Gastrocnemius medialis (tissue), 4 donors: ENCODE results near the gene OMP.

Experiments used
- CTCF ChIP-seq, 5 experiments: fragments of 450-650 bp in 3 of 5; fragments of 200-600 bp in 2 of 5; sonication (generic) in 2 of 5; IDR thresholded peaks in 4 of 5; conservative IDR thresholded peaks in 1 of 5; 1 replicate in 4 of 5; 2 replicates in 1 of 5; pipeline ENCODE4 v1.5.1; 2016 to 2019; ENCODE audit warnings: antibody characterized with exemption in 5 of 5, mild to moderate bottlenecking in 3 of 5, moderate library complexity in 3 of 5
- POLR2A ChIP-seq, 2 donors: fragments of 450-650 bp; IDR thresholded peaks; one replicate each; pipeline ENCODE4 v1.6.1; 2017; ENCODE audit warnings: antibody characterized with exemption in 2 of 2, mild to moderate bottlenecking in 2 of 2, moderate library complexity in 2 of 2

GRCh38 chr11:77069969-77070582, 32.6 kb upstream of the OMP start:
- TF ChIP-seq POLR2A (IDR thresholded peaks at IDR 0.05) (no peak), CTCF (IDR thresholded peaks at IDR 0.05 in 4 of 5, conservative IDR thresholded peaks at IDR 0.05 in 1 of 5) (no peak)
